IMR-90 (cell line): ENCODE measurements around the gene EPS8. TPM values are rescaled to one million over a fixed set of nuclear protein-coding genes. Genes with fewer than 3 reads are reported as not detected.

Experiments used
- ATAC-seq: fragments of 200-7000 bp; cut with Tn5 transposase; 2 replicates; pipeline ENCODE4 v1.9.1; 2020; ENCODE audit warnings: low read depth, mild to moderate bottlenecking, moderate library complexity
- BruUV-seq: library from RNA; stranded (reverse); fragments of 400-500 nt; replicated peaks from 2 replicates; lab custom pipeline; 2021; lab: Mats Ljungman, UMichigan
- CTCF ChIA-PET: fragments of 300-600 bp; formaldehyde crosslinking; extraction: SDS; loops from one replicate; lab custom pipeline; 2021; ENCODE audit warnings: antibody characterized with exemption; lab: Yijun Ruan, JAX
- POLR2A ChIA-PET: fragments of 300-600 bp; sonication (Branson Sonifier 250); formaldehyde crosslinking; loops from one replicate; lab custom pipeline; 2022; ENCODE audit warnings: antibody characterized with exemption; ENCODE audit not compliant: unreplicated experiment; lab: Charles Lee
- DNase-seq: peaks from one replicate; pipeline ENCODE4 v3.0.0; 2013
- H2AFZ ChIP-seq: replicated peaks from 2 replicates; pipeline ENCODE3; 2013; ENCODE audit warnings: low read length, mild to moderate bottlenecking; ENCODE audit not compliant: poor library complexity
- H2AK5ac ChIP-seq: 2 replicates; pipeline ENCODE4 v1.6.1; 2013; ENCODE audit warnings: low read depth, low read length, inconsistent platforms
- H2AK9ac ChIP-seq: replicated peaks from 2 replicates; pipeline ENCODE3; 2013; ENCODE audit warnings: mild to moderate bottlenecking, low read depth, low read length, moderate library complexity; ENCODE audit not compliant: poor library complexity
- H2BK120ac ChIP-seq: 2 replicates; pipeline ENCODE4 v1.6.1; 2013; ENCODE audit warnings: low read depth, low read length, inconsistent platforms
- H2BK15ac ChIP-seq: 3 replicates; pipeline ENCODE4 v1.6.1; 2013; ENCODE audit warnings: low read depth, low read length, inconsistent platforms
- H2BK20ac ChIP-seq: 2 replicates; pipeline ENCODE4 v1.6.1; 2013; ENCODE audit warnings: low read depth, mild to moderate bottlenecking, inconsistent platforms, low read length, moderate library complexity
- H2BK5ac ChIP-seq: 2 replicates; pipeline ENCODE4 v1.6.1; 2013; ENCODE audit warnings: mild to moderate bottlenecking, low read depth, low read length, inconsistent platforms; ENCODE audit not compliant: poor library complexity, severe bottlenecking
- H3K14ac ChIP-seq: replicated peaks from 2 replicates; pipeline ENCODE4 v1.6.1; 2013; ENCODE audit warnings: low read depth, low read length, inconsistent platforms
- H3K18ac ChIP-seq: 2 replicates; pipeline ENCODE4 v1.6.1; 2013; ENCODE audit warnings: low read depth, low read length, control low read depth
- H3K23ac ChIP-seq: 2 replicates; pipeline ENCODE4 v1.6.1; 2013; ENCODE audit warnings: low read depth, low read length, inconsistent platforms
- H3K27ac ChIP-seq: 2 replicates; pipeline ENCODE4 v1.5.1; 2013; ENCODE audit warnings: mild to moderate bottlenecking, control low read depth, low read length; ENCODE audit not compliant: insufficient read depth
- H3K27me3 ChIP-seq: 2 replicates; pipeline ENCODE4 v1.6.1; 2013; ENCODE audit warnings: low read length; ENCODE audit not compliant: control insufficient read depth, insufficient read depth
- H3K36me3 ChIP-seq: 2 replicates; pipeline ENCODE4 v1.6.1; 2013; ENCODE audit warnings: low read length, mixed read lengths; ENCODE audit not compliant: control insufficient read depth, insufficient read depth
- H3K4ac ChIP-seq: 2 replicates; pipeline ENCODE4 v1.6.1; 2013; ENCODE audit warnings: low read depth, low read length, inconsistent platforms
- H3K4me1 ChIP-seq: 2 replicates; pipeline ENCODE4 v1.6.1; 2013; ENCODE audit warnings: low read length, mixed read lengths; ENCODE audit not compliant: control insufficient read depth, insufficient read depth
- H3K4me2 ChIP-seq: 2 replicates; pipeline ENCODE4 v1.6.1; 2013; ENCODE audit warnings: low read depth, mild to moderate bottlenecking, control low read depth, low read length, moderate library complexity
- H3K4me3 ChIP-seq: 2 replicates; pipeline ENCODE4 v1.5.1; 2013; ENCODE audit warnings: low read depth, mild to moderate bottlenecking, control low read depth, low read length, moderate library complexity; ENCODE audit not compliant: insufficient read depth
- H3K56ac ChIP-seq: 2 replicates; pipeline ENCODE4 v1.6.1; 2013; ENCODE audit warnings: low read length, inconsistent platforms; ENCODE audit not compliant: insufficient read depth; ENCODE audit errors: extremely low read depth
- H3K79me1 ChIP-seq, 2 experiments: 2 replicates each; pipeline ENCODE4 v1.6.1; 2013; ENCODE audit warnings: low read length in 2 of 2, inconsistent platforms in 1 of 2, low read depth in 1 of 2
- H3K9ac ChIP-seq: 2 replicates; pipeline ENCODE4 v1.6.1; 2013; ENCODE audit warnings: low read depth, low read length, control low read depth
- H3K9me1 ChIP-seq: 2 replicates; pipeline ENCODE4 v1.6.1; 2013; ENCODE audit warnings: low read length, inconsistent platforms; ENCODE audit not compliant: insufficient read depth
- H3K9me3 ChIP-seq: 2 replicates; pipeline ENCODE4 v1.6.1; 2013; ENCODE audit warnings: low read length; ENCODE audit not compliant: control insufficient read depth, insufficient read depth
- H4K20me1 ChIP-seq: 2 replicates; pipeline ENCODE4 v1.6.1; 2013; ENCODE audit warnings: low read length, inconsistent platforms; ENCODE audit not compliant: insufficient read depth
- H4K5ac ChIP-seq: 2 replicates; pipeline ENCODE4 v1.6.1; 2013; ENCODE audit warnings: mild to moderate bottlenecking, low read depth, low read length, control low read depth
- H4K8ac ChIP-seq, 2 experiments: 2 replicates each; pipeline ENCODE4 v1.6.1; 2013; ENCODE audit warnings: low read depth in 2 of 2, low read length in 2 of 2, control low read depth in 1 of 2, inconsistent platforms in 1 of 2
- H4K91ac ChIP-seq: 2 replicates; pipeline ENCODE4 v1.6.1; 2013; ENCODE audit warnings: low read depth, low read length, inconsistent platforms; ENCODE audit not compliant: insufficient read depth
- CEBPB ChIP-seq: IDR thresholded peaks from 2 replicates; pipeline ENCODE4 v1.6.1; 2012; ENCODE audit warnings: low read depth, low read length, improper control_type of control experiment
- CHD1 ChIP-seq: IDR thresholded peaks from 2 replicates; pipeline ENCODE4 v1.6.1; 2012; ENCODE audit warnings: low read depth, low read length, improper control_type of control experiment
- FOS ChIP-seq: fragments of 150-350 bp; IDR thresholded peaks from 2 replicates; pipeline ENCODE4 v1.6.1; 2016; ENCODE audit warnings: low read depth, low read length
- MXI1 ChIP-seq: IDR thresholded peaks from 2 replicates; pipeline ENCODE4 v1.6.1; 2012; ENCODE audit warnings: low read depth, mild to moderate bottlenecking, low read length, moderate library complexity, borderline replicate concordance
- POLR2A ChIP-seq: IDR thresholded peaks from 2 replicates; pipeline ENCODE4 v1.6.1; 2012; ENCODE audit warnings: mild to moderate bottlenecking, low read depth, low read length
- RAD21 ChIP-seq: IDR thresholded peaks from 2 replicates; pipeline ENCODE4 v1.6.1; 2012; ENCODE audit warnings: low read length, improper control_type of control experiment
- RFX5 ChIP-seq: IDR thresholded peaks from 2 replicates; pipeline ENCODE4 v1.8.0; 2012; ENCODE audit warnings: low read depth, mild to moderate bottlenecking, low read length, moderate library complexity
- SMC3 ChIP-seq: fragments of 150-350 bp; IDR thresholded peaks from 2 replicates; pipeline ENCODE4 v1.6.1; 2016; ENCODE audit warnings: low read depth, mild to moderate bottlenecking, antibody characterized with exemption, low read length, moderate library complexity
- USF2 ChIP-seq: fragments of 150-350 bp; IDR thresholded peaks from 2 replicates; pipeline ENCODE4 v1.6.1; 2017; ENCODE audit warnings: mild to moderate bottlenecking, antibody characterized with exemption, low read length, low read depth
- WGBS, 2 experiments: methylation state at CpG; one replicate each; pipeline versions ENCODE4 v1.1.5 to v1.1.7; 2013; ENCODE audit warnings: missing lambda C conversion rate in 2 of 2; ENCODE audit not compliant: insufficient read length in 1 of 2; ENCODE audit errors: extremely low coverage in 2 of 2; 5-methylcytosine and 5-hydroxymethylcytosine counted together
- dilution Hi-C: fragments of 300-500 bp; cut with HindIII; formaldehyde crosslinking; loops from one replicate; pipeline ENCODE4 v1.14.3; 2018; ENCODE audit warnings: low sequenced_read_pairs; ENCODE audit not compliant: unreplicated experiment
- in situ Hi-C: fragments of 300-500 bp; cut with MboI; formaldehyde crosslinking; loops from 3 replicates; pipeline ENCODE4 v1.14.3; 2019; ENCODE audit warnings: low sequenced_read_pairs, inconsistent platforms, mixed read lengths
- intact Hi-C: fragments of 100-400 bp; cut with micrococcal nuclease; formaldehyde crosslinking; loops from 2 replicates; pipeline ENCODE4 v1.10.0; 2022
- polyA plus RNA-seq, 3 experiments: library from polyadenylated mRNA; depleted of rRNA; stranded (reverse); fragments of >200 nt; gene quantifications; 2 replicates each; pipeline ENCODE4 v1.2.3, GENCODE V29; 2012; ENCODE audit warnings: low replicate concordance in 1 of 3
- total RNA-seq: library from RNA; depleted of rRNA; stranded (reverse); fragments of >200 nt; gene quantifications from 2 replicates; pipeline ENCODE4 v1.2.3, GENCODE V29; 2012
- TF ChIP-seq, protein P1 (sequence below): fragments of 150-350 bp; IDR thresholded peaks from 2 replicates; pipeline ENCODE4 v1.6.1; 2016; ENCODE audit warnings: low read depth, mild to moderate bottlenecking, low read length, moderate library complexity, borderline replicate concordance
- TF ChIP-seq, protein P2 (sequence below): conservative IDR thresholded peaks from 2 replicates; pipeline ENCODE4 v1.5.1; 2012; ENCODE audit warnings: mild to moderate bottlenecking, low read depth, low read length, improper control_type of control experiment

EPS8 gene
- total and polyA plus RNA-seq, 2 of the 4 experiments (the other 2 are of a cell fraction) = 45.1 to 104 TPM

DNA sequence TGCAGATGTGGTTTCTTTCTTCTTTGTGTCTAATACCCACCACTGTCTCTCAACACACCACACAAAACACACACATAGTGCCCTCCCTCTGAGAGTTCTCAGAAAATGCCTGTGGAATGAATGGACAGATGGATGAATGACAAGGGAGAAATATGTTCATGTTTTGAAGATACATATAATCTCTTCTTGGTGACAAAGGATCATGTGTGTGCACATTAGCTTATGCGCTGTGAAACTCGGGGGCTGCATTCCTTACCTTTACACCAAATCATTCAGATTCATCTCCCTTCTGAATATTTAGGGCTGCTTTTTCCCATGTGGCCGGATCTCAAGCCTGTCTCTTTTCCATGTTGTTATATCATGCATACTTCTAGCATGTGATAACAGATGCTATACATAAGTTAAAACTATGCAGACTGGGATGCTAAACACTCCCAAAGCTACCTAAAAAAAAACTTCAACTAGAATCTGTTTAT lies 111.4 kb downstream of the EPS8 start:
- Histone ChIP-seq H3K27ac (no peak overlapping the region), H3K79me1 (peaks cover 2 to 32% of the 10 kb centered on the region in 2 experiments; a peak in 2 of 4 replicates), H2AK9ac (no peak overlapping the region), H4K20me1 (no peaks in the 10 kb centered on the region; the same call in 1 of the 2 replicates), H2AK5ac (peak overlapping the region; percentile 5; the same call in 1 of the 2 replicates), H3K9me1 (no peaks in the 10 kb centered on the region; the same call in 1 of the 2 replicates), H2BK15ac (no peak overlapping the region), H2BK120ac (peak overlapping the region; percentile 21; the same call in 1 of the 2 replicates), H3K18ac (peak overlapping the region; percentile 55; the same call in 1 of the 2 replicates), H3K9ac (no peak overlapping the region), H3K27me3 (no peaks in the 10 kb centered on the region), H3K4ac (peak overlapping the region; percentile 19; the same call in 1 of the 2 replicates), H2BK5ac (no peak overlapping the region), H3K14ac (peak overlapping the region; percentile 50), H4K91ac (no peak overlapping the region), H3K4me3 (no peak overlapping the region), H2BK20ac (no peak overlapping the region), H3K36me3 (no peaks in the 10 kb centered on the region), H3K56ac (no peak overlapping the region), H3K23ac (no peak overlapping the region; the same call in 1 of the 2 replicates), H2AFZ (no peak overlapping the region), H4K5ac (peak overlapping the region; percentile 1; the same call in 1 of the 2 replicates), H3K9me3 (no peaks in the 10 kb centered on the region), H4K8ac (peak overlapping the region in 1 of 2 experiments; percentile 17; a peak in 1 of 4 replicates), H3K4me1 (peaks cover 13% of the 10 kb centered on the region; the same call in 1 of the 2 replicates), H3K4me2 (peak overlapping the region; percentile 5; the same call in 1 of the 2 replicates)
- no CpG with 5 or more reads among the region's 3 CpGs for WGBS, 2 experiments
- ATAC-seq = peak; percentile 41
- no TSS peak for BruUV-seq
- no peak for DNase-seq
- in situ Hi-C loops (no loop called here), intact Hi-C loops (no loop called here), dilution Hi-C loops (no loop called here)
- ChIA-PET CTCF (interaction anchor here (0.6 kb wide), 1 partner anchor 119 kb away, joined by 3 read pairs; no protein-coding TSS in a partner anchor), POLR2A (no interaction called here)
- no peak for TF ChIP-seq CEBPB
- TF ChIP-seq RAD21 = no peak
- no peak for TF ChIP-seq MXI1
- TF ChIP-seq CHD1 = no peak
- no peak for TF ChIP-seq RFX5
- TF ChIP-seq, protein P1, sequence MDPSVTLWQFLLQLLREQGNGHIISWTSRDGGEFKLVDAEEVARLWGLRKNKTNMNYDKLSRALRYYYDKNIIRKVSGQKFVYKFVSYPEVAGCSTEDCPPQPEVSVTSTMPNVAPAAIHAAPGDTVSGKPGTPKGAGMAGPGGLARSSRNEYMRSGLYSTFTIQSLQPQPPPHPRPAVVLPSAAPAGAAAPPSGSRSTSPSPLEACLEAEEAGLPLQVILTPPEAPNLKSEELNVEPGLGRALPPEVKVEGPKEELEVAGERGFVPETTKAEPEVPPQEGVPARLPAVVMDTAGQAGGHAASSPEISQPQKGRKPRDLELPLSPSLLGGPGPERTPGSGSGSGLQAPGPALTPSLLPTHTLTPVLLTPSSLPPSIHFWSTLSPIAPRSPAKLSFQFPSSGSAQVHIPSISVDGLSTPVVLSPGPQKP = no peak
- no peak for TF ChIP-seq SMC3
- no peak for TF ChIP-seq USF2
- TF ChIP-seq, protein P2, sequence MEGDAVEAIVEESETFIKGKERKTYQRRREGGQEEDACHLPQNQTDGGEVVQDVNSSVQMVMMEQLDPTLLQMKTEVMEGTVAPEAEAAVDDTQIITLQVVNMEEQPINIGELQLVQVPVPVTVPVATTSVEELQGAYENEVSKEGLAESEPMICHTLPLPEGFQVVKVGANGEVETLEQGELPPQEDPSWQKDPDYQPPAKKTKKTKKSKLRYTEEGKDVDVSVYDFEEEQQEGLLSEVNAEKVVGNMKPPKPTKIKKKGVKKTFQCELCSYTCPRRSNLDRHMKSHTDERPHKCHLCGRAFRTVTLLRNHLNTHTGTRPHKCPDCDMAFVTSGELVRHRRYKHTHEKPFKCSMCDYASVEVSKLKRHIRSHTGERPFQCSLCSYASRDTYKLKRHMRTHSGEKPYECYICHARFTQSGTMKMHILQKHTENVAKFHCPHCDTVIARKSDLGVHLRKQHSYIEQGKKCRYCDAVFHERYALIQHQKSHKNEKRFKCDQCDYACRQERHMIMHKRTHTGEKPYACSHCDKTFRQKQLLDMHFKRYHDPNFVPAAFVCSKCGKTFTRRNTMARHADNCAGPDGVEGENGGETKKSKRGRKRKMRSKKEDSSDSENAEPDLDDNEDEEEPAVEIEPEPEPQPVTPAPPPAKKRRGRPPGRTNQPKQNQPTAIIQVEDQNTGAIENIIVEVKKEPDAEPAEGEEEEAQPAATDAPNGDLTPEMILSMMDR = no peak
- TF ChIP-seq FOS = no peak
- no peak for TF ChIP-seq POLR2A
